ENCODE results near the gene LNX1. TPM values are rescaled to one million over a fixed set of nuclear protein-coding genes. Genes with fewer than 3 reads are reported as not detected.

Gene LNX1
- polyA plus RNA-seq, 1 experiment = 2.6 TPM

GRCh38 chr4:53499791-53500190 is 91.5 kb downstream of the LNX1 start:
- ChIA-PET CTCF (no interaction called here), POLR2A (no interaction called here)
- Histone ChIP-seq H3K9me3 (ENCODE audit: control insufficient read depth, insufficient read depth, low read length) (no peaks in the 10 kb centered on the region), H3K4me3 (ENCODE audit: low read depth, low read length) (no peak overlapping the region), H3K27ac (ENCODE audit: low read depth, low read length) (no peak overlapping the region), H3K27me3 (ENCODE audit: control insufficient read depth, insufficient read depth, low read length) (no peaks in the 10 kb centered on the region)
- no peak for DNase-seq (ENCODE audit: low read depth, low spot score)
- TF ChIP-seq, protein P1, sequence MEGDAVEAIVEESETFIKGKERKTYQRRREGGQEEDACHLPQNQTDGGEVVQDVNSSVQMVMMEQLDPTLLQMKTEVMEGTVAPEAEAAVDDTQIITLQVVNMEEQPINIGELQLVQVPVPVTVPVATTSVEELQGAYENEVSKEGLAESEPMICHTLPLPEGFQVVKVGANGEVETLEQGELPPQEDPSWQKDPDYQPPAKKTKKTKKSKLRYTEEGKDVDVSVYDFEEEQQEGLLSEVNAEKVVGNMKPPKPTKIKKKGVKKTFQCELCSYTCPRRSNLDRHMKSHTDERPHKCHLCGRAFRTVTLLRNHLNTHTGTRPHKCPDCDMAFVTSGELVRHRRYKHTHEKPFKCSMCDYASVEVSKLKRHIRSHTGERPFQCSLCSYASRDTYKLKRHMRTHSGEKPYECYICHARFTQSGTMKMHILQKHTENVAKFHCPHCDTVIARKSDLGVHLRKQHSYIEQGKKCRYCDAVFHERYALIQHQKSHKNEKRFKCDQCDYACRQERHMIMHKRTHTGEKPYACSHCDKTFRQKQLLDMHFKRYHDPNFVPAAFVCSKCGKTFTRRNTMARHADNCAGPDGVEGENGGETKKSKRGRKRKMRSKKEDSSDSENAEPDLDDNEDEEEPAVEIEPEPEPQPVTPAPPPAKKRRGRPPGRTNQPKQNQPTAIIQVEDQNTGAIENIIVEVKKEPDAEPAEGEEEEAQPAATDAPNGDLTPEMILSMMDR (IDR thresholded peaks at IDR 0.05; ENCODE audit: low read depth, low read length) = no peak

DNA sequence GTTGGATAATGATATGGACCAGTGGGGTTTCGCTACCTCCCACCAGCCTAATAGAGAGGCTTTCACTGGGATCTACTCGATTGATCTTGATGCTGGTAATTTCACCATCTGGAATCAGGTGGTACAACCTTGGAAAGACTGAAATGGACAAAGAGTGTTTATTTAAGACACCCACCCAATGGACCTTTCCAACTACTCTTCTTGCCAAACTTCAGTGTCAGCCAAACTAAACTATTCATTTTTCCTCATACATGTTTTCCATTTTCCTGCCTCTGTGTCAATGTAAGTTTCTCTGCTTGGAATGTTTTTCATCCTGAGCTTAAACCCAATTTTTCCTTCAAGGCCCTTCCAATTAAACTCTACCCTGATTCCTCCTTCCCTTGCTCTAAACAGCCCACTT is 92.6 kb downstream of the LNX1 start:
- H3K4me3 ChIP-seq (ENCODE audit: low read depth, low read length) = no peak overlapping the region
- ChIA-PET CTCF (no interaction called here), POLR2A (no interaction called here)
- H3K9me3 ChIP-seq (ENCODE audit: control insufficient read depth, insufficient read depth, low read length) = no peaks in the 10 kb centered on the region
- TF ChIP-seq, protein P1 (IDR thresholded peaks at IDR 0.05; ENCODE audit: low read depth, low read length) = no peak
- H3K27ac ChIP-seq (ENCODE audit: low read depth, low read length) = no peak overlapping the region
- DNase-seq (ENCODE audit: low read depth, low spot score) = no peak
- H3K27me3 ChIP-seq (ENCODE audit: control insufficient read depth, insufficient read depth, low read length) = no peaks in the 10 kb centered on the region

GRCh38 chr4:53497487-53498244 is 93.6 kb downstream of the LNX1 start:
- TF ChIP-seq, protein P1 (IDR thresholded peaks at IDR 0.05; ENCODE audit: low read depth, low read length) = peak; percentile 25
- no peak overlapping the region for H3K4me3 ChIP-seq (ENCODE audit: low read depth, low read length)
- POLR2A ChIA-PET = no interaction called here
- CTCF ChIA-PET = interaction anchor here (0.6 to 1.3 kb wide), 3 partner anchors 11 to 736 kb away, joined by 3 to 4 read pairs (median 3); no protein-coding TSS in a partner anchor
- no peak for DNase-seq (ENCODE audit: low read depth, low spot score)
- no peak overlapping the region for H3K27ac ChIP-seq (ENCODE audit: low read depth, low read length)
- no peaks in the 10 kb centered on the region for H3K27me3 ChIP-seq (ENCODE audit: control insufficient read depth, insufficient read depth, low read length)
- H3K9me3 ChIP-seq (ENCODE audit: control insufficient read depth, insufficient read depth, low read length) = no peaks in the 10 kb centered on the region

DNA sequence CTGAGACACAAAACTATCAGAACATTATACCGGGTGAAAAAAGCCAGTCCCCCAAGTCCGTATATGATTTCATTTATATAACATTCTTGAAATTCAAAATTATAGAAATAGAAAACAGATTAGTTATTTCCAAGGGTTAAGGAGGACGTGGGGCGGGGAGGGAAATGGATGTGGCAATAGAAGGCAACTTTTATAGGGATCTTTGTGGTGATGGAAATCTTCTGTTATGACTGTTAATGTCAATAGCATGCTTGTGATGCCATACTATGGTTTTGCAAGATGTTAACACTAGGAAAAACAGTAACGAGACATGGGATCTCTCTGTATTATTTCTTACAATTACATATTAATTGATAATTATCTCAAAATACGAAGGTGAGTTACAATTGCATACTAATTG is 96.4 kb downstream of the LNX1 start:
- TF ChIP-seq, protein P1 (IDR thresholded peaks at IDR 0.05; ENCODE audit: low read depth, low read length) = no peak
- Histone ChIP-seq H3K27ac (ENCODE audit: low read depth, low read length) (no peak overlapping the region), H3K27me3 (ENCODE audit: control insufficient read depth, insufficient read depth, low read length) (no peaks in the 10 kb centered on the region), H3K4me3 (ENCODE audit: low read depth, low read length) (no peak overlapping the region), H3K9me3 (ENCODE audit: control insufficient read depth, insufficient read depth, low read length) (no peaks in the 10 kb centered on the region)
- DNase-seq (ENCODE audit: low read depth, low spot score) = no peak
- ChIA-PET POLR2A (no interaction called here), CTCF (interaction anchor here (0.5 kb wide), 1 partner anchor 9 kb away, joined by 4 read pairs; no protein-coding TSS in a partner anchor)

DNA sequence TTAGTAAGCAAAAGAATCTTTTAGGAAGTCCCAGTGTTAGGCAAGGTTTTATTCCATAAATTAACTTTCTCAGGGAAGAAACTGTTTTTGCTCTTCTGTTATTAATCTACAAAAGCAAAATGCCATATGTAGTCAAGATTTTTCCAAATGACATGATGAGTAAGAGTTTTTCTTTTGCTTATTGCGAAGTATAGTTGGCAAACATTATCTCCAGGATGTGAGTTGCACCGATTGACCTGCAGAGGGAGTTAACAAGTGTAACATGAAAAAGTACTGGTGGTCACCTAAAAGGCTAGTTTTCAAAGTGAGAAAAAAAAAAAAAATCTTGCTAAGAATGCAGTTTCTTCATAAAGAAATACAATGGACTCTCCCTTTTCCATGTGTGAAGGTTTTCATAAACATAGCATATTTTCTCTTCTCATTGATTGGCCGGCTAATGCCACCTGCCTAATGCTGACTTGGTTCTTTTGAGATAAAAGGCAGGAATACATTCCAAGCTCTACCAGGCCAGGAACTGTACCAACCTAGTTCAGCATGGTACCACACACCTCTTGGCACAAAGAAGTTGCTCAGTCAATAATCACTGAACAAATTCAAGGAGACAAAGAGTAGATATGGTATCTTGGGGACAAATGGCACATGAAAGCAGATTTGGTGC is 100.2 kb downstream of the LNX1 start:
- H3K27ac ChIP-seq (ENCODE audit: low read depth, low read length) = no peak overlapping the region
- no peaks in the 10 kb centered on the region for H3K27me3 ChIP-seq (ENCODE audit: control insufficient read depth, insufficient read depth, low read length)
- no peaks in the 10 kb centered on the region for H3K9me3 ChIP-seq (ENCODE audit: control insufficient read depth, insufficient read depth, low read length)
- H3K4me3 ChIP-seq (ENCODE audit: low read depth, low read length) = no peak overlapping the region
- TF ChIP-seq, protein P1 (IDR thresholded peaks at IDR 0.05; ENCODE audit: low read depth, low read length) = peak; percentile 83
- POLR2A ChIA-PET = interaction anchor here (0.8 to 1.1 kb wide), 2 partner anchors 15 to 738 kb away, joined by 3 to 5 read pairs; partner anchors contain the start of gene PDGFRA
- DNase-seq (ENCODE audit: low read depth, low spot score) = peak; percentile 72
- CTCF ChIA-PET = interaction anchor here (0.6 to 3.6 kb wide), 20 partner anchors 11 to 727 kb away, joined by 3 to 22 read pairs (median 3); no protein-coding TSS in a partner anchor
